ENCODE measurements around the gene EFHC1. TPM values are rescaled to one million over a fixed set of nuclear protein-coding genes. Genes with fewer than 3 reads are reported as not detected.

EFHC1 gene
- polyA plus RNA-seq, 1 experiment = 59.8 TPM

- CTCF ChIA-PET = interaction anchor here (0.8 to 1.6 kb wide), 2 partner anchors 126 to 253 kb away, joined by 3 to 9 read pairs; partner anchors contain the start of gene MCM3
- no peak for TF ChIP-seq CTCF (IDR thresholded peaks at IDR 0.05; ENCODE audit: low read depth, low read length)
- POLR2A ChIA-PET = interaction anchor here (0.6 to 0.7 kb wide), 2 partner anchors 138 to 165 kb away, joined by 3 read pairs; no protein-coding TSS in a partner anchor
- Histone ChIP-seq H3K4me3 (ENCODE audit: low read depth, low read length) (no peak overlapping the region), H3K9me3 (ENCODE audit: control insufficient read depth, insufficient read depth, low read length) (no peaks in the 10 kb centered on the region), H3K27me3 (ENCODE audit: control insufficient read depth, insufficient read depth, low read length) (no peaks in the 10 kb centered on the region), H3K27ac (ENCODE audit: low read depth, low read length) (no peak overlapping the region)
- DNase-seq (ENCODE audit: low read depth, low spot score) = no peak
Observed at GRCh38 chr6:52410979-52411378, 9.2 kb upstream of the EFHC1 start.

DNA sequence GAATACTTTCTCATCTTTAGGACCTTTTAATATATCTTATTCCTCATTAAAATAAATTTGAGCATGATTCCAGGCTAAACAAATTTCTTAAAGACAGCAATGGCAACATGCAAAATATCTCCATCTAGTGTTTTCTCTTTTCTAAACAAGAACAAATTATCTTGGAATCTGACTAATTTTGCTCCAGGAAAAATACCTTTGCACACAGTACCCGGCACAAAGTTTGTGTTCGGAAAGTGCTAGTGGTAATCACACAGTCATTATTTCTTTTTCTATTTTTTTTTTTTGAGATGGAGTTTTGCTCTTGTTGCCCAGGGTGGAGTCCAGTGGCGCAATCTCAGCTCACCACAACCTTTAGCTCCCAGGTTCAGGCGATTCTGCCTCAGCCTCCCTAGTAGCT is 8.2 kb upstream of the EFHC1 start:
- no peak for TF ChIP-seq CTCF (IDR thresholded peaks at IDR 0.05; ENCODE audit: low read depth, low read length)
- H3K4me3 ChIP-seq (ENCODE audit: low read depth, low read length) = no peak overlapping the region
- no peak overlapping the region for H3K27ac ChIP-seq (ENCODE audit: low read depth, low read length)
- CTCF ChIA-PET = interaction anchor here (0.6 to 1.3 kb wide), 3 partner anchors 12 to 240 kb away, joined by 3 to 5 read pairs (median 4); no protein-coding TSS in a partner anchor
- no peaks in the 10 kb centered on the region for H3K27me3 ChIP-seq (ENCODE audit: control insufficient read depth, insufficient read depth, low read length)
- POLR2A ChIA-PET = no interaction called here
- no peaks in the 10 kb centered on the region for H3K9me3 ChIP-seq (ENCODE audit: control insufficient read depth, insufficient read depth, low read length)
- DNase-seq (ENCODE audit: low read depth, low spot score) = no peak

DNA sequence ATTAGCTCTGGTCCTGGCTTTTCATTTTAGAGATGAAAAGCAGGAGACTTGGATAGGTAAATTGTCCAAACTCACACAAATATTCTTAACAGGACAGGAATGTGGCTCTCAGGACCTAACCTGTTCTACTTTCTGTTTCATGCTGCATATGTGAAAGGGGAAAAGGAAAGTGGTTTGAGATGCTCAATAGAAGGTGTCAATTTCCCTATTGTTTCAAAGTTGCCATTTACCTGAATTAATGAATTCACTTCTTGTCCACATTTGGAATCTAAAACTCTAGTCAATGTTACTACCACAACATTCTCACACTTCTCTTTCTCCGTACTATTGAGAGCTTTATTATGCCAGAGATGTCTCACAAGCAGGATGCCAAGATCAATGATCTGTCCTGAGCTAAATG is 4.8 kb upstream of the EFHC1 start:
- ChIA-PET CTCF (interaction anchor here (1.1 to 9.4 kb wide), 12 partner anchors 8 to 250 kb away, joined by 3 to 119 read pairs (median 10); partner anchors contain the start of gene TRAM2), POLR2A (interaction anchor here (1.2 kb wide), 1 partner anchor 161 kb away, joined by 4 read pairs; no protein-coding TSS in a partner anchor)
- Histone ChIP-seq H3K4me3 (ENCODE audit: low read depth, low read length) (no peak overlapping the region), H3K9me3 (ENCODE audit: control insufficient read depth, insufficient read depth, low read length) (no peaks in the 10 kb centered on the region), H3K27ac (ENCODE audit: low read depth, low read length) (no peak overlapping the region), H3K27me3 (ENCODE audit: control insufficient read depth, insufficient read depth, low read length) (no peaks in the 10 kb centered on the region)
- DNase-seq (ENCODE audit: low read depth, low spot score) = no peak
- TF ChIP-seq CTCF (IDR thresholded peaks at IDR 0.05; ENCODE audit: low read depth, low read length) = no peak

GRCh38 chr6:52415917-52416628 is 4.1 kb upstream of the EFHC1 start:
- CTCF ChIA-PET = interaction anchor here (0.7 to 9.4 kb wide), 20 partner anchors 9 to 249 kb away, joined by 3 to 119 read pairs (median 6); partner anchors contain the start of gene TRAM2
- POLR2A ChIA-PET = interaction anchor here (1.2 kb wide), 1 partner anchor 160 kb away, joined by 4 read pairs; no protein-coding TSS in a partner anchor
- no peaks in the 10 kb centered on the region for H3K27me3 ChIP-seq (ENCODE audit: control insufficient read depth, insufficient read depth, low read length)
- H3K27ac ChIP-seq (ENCODE audit: low read depth, low read length) = no peak overlapping the region
- no peak overlapping the region for H3K4me3 ChIP-seq (ENCODE audit: low read depth, low read length)
- H3K9me3 ChIP-seq (ENCODE audit: control insufficient read depth, insufficient read depth, low read length) = no peaks in the 10 kb centered on the region
- TF ChIP-seq CTCF (IDR thresholded peaks at IDR 0.05; ENCODE audit: low read depth, low read length) = no peak
- DNase-seq (ENCODE audit: low read depth, low spot score) = no peak

- peak; percentile 91 for TF ChIP-seq CTCF (IDR thresholded peaks at IDR 0.05; ENCODE audit: low read depth, low read length)
- Histone ChIP-seq H3K9me3 (ENCODE audit: control insufficient read depth, insufficient read depth, low read length) (no peaks in the 10 kb centered on the region), H3K27ac (ENCODE audit: low read depth, low read length) (peak overlapping the region; percentile 69), H3K27me3 (ENCODE audit: control insufficient read depth, insufficient read depth, low read length) (no peaks in the 10 kb centered on the region), H3K4me3 (ENCODE audit: low read depth, low read length) (no peak overlapping the region)
- ChIA-PET CTCF (interaction anchor here (0.6 to 9.4 kb wide), 23 partner anchors 9 to 251 kb away, joined by 3 to 119 read pairs (median 4); partner anchors contain the start of gene TRAM2), POLR2A (no interaction called here)
- no peak for DNase-seq (ENCODE audit: low read depth, low spot score)
Observed at GRCh38 chr6:52416629-52417151, 3.5 kb upstream of the EFHC1 start.

All from AG04450 (cell line).